ENCODE measurements around the gene LCE3C. TPM values are rescaled to one million over a fixed set of nuclear protein-coding genes. Genes with fewer than 3 reads are reported as not detected.

LCE3C gene
- total RNA-seq, 1 experiment from 2014 or later = not detected

- no peak within 1 kb of the TSS for H3K14ac ChIP-seq (ENCODE audit: insufficient read depth, low read length)
- WGBS (ENCODE audit: extremely low coverage, insufficient read length, low lambda C conversion rate) = no CpG with 5 or more reads among the region's 1 CpG
Observed at GRCh38 chr1:152566681-152567080, 33.4 kb upstream of the LCE3C start, which contains the start of gene LCE3E. TSS of gene LCE3E (minus strand) at chr1:152566780. CDS start at chr1:152566208, 572 bp downstream.

More at GRCh38 chr1:152566681-152567080, 33.4 kb upstream of the LCE3C start, which contains the start of gene LCE3E:
- no peaks in the 10 kb centered on the region for H3K4me1 ChIP-seq (ENCODE audit: insufficient read depth, low read length)
- H3K23me2 ChIP-seq (ENCODE audit: insufficient read length, low read depth, low read length, poor library complexity, severe bottlenecking) = no peaks in the 10 kb centered on the region
- Mint-ChIP-seq H3K36me3 (ENCODE audit: insufficient read depth in 1 of 3, low read depth in 3 of 3) (peaks cover 10 to 42% (median 21%) of the 10 kb centered on the region in 3 experiments; a peak in 6 of 7 replicates), H3K4me1 (no peaks in the 10 kb centered on the region), H3K4me3 (no peak within 1 kb of the TSS), H3K9me3 (peaks cover 96 to 100% of the 10 kb centered on the region in 2 experiments), H3K27ac (no peak within 1 kb of the TSS), H3K27me3 (ENCODE audit: low read depth) (no peaks in the 10 kb centered on the region; the same call in 1 of the 2 replicates)
- H3K9me3 ChIP-seq (ENCODE audit: control insufficient read depth, low read depth, low read length) = peaks cover 74% of the 10 kb centered on the region
- no peak for DNase-seq
- no peak within 1 kb of the TSS for H4K8ac ChIP-seq (replicated peaks; ENCODE audit: insufficient read length, low read depth, low read length)
- no peak within 1 kb of the TSS for H3T11ph ChIP-seq (ENCODE audit: low read length)
- no peak within 1 kb of the TSS for H2BK5ac ChIP-seq (ENCODE audit: insufficient read length, low read length)
- no peak within 1 kb of the TSS for H2BK20ac ChIP-seq (ENCODE audit: low read depth, low read length, poor library complexity, severe bottlenecking)
- TF ChIP-seq CTCF (conservative IDR thresholded peaks at IDR 0.05) = no peak
- no peak within 1 kb of the TSS for H3K18ac ChIP-seq (ENCODE audit: insufficient read length, low read depth, low read length)
- H4K20me1 ChIP-seq (ENCODE audit: control insufficient read depth, insufficient read depth, insufficient read length) = no peaks in the 10 kb centered on the region
- no peak within 1 kb of the TSS for H3K4me2 ChIP-seq (ENCODE audit: insufficient read depth, insufficient read length, low read length)
- no peak within 1 kb of the TSS for H3K27ac ChIP-seq (ENCODE audit: insufficient read length, low read depth, low read length)
- H3K27me3 ChIP-seq (ENCODE audit: insufficient read depth, low read length) = no peaks in the 10 kb centered on the region
- no peak within 1 kb of the TSS for H2BK15ac ChIP-seq (ENCODE audit: low read depth, low read length)
- no peak within 1 kb of the TSS for H3K9ac ChIP-seq (ENCODE audit: extremely low read depth, insufficient read length, low read length)
- H2AFZ ChIP-seq (ENCODE audit: low read length) = no peak within 1 kb of the TSS
- no peak within 1 kb of the TSS for H2BK12ac ChIP-seq (ENCODE audit: insufficient read length, low read depth, low read length)
- H2BK120ac ChIP-seq (ENCODE audit: low read depth, low read length, poor library complexity, severe bottlenecking) = no peak within 1 kb of the TSS
- no peak within 1 kb of the TSS for H4K91ac ChIP-seq (ENCODE audit: insufficient read length, low read depth, low read length)
- no peaks in the 10 kb centered on the region for H3K79me2 ChIP-seq (ENCODE audit: insufficient read depth, low read length)
- H3K56ac ChIP-seq (ENCODE audit: insufficient read length, low read depth, low read length) = no peak within 1 kb of the TSS
- no peak within 1 kb of the TSS for H2AK5ac ChIP-seq (ENCODE audit: insufficient read length, low read length)
- H4K5ac ChIP-seq (ENCODE audit: insufficient read length, low read depth, low read length) = no peak within 1 kb of the TSS
- H3K79me1 ChIP-seq (ENCODE audit: insufficient read depth, low read depth, low read length, poor library complexity, severe bottlenecking) = no peaks in the 10 kb centered on the region
- H3K23ac ChIP-seq (ENCODE audit: insufficient read length, low read depth, low read length) = no peak within 1 kb of the TSS
- H3K4ac ChIP-seq (ENCODE audit: low read depth, low read length) = no peak within 1 kb of the TSS
